Measurements from ENCODE around the gene OR2T34. TPM values are rescaled to one million over a fixed set of nuclear protein-coding genes. Genes with fewer than 3 reads are reported as not detected.
"Not testable (repeated sequence)": the region's sequence is repeated elsewhere in the genome, so short reads cannot be mapped to it uniquely, and the experiment has no call there.

OR2T34 gene, protein sequence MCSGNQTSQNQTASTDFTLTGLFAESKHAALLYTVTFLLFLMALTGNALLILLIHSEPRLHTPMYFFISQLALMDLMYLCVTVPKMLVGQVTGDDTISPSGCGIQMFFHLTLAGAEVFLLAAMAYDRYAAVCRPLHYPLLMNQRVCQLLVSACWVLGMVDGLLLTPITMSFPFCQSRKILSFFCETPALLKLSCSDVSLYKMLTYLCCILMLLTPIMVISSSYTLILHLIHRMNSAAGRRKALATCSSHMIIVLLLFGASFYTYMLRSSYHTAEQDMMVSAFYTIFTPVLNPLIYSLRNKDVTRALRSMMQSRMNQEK
- total RNA-seq, result not detected in 2 replicates

DNA sequence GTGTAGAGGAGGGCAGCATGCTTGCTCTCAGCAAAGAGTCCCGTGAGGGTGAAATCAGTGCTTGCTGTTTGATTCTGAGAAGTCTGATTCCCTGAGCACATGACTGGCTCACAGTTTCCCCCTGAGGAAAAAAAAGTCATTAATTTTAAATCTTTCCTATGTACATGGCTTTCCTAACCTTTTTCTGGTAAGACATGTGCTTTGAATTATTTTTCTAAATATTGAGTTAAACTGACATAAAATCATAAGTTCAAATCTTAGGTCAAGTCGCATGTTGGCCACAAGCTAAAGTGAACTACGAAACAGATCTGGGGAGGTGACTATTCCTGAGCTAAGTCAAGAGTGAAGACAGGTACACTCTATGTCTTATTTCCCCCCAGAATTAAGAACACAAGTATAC, at the start of gene OR2T34:
TSS of gene OR2T34 (minus strand) at position 101 of the 400 bp plus-strand sequence. CDS start at position 101, 0 bp downstream.
- intact Hi-C loops (cut with micrococcal nuclease); H3K4me1 Mint-ChIP-seq (ENCODE audit: low read depth); DNase-seq (ENCODE audit: low spot score); H3K27ac Mint-ChIP-seq; H3K36me3 Mint-ChIP-seq (ENCODE audit: low read depth); H3K27me3 Mint-ChIP-seq (ENCODE audit: low read depth); H3K4me3 Mint-ChIP-seq (ENCODE audit: low read depth); H3K9me3 Mint-ChIP-seq: not testable (repeated sequence)

DNA sequence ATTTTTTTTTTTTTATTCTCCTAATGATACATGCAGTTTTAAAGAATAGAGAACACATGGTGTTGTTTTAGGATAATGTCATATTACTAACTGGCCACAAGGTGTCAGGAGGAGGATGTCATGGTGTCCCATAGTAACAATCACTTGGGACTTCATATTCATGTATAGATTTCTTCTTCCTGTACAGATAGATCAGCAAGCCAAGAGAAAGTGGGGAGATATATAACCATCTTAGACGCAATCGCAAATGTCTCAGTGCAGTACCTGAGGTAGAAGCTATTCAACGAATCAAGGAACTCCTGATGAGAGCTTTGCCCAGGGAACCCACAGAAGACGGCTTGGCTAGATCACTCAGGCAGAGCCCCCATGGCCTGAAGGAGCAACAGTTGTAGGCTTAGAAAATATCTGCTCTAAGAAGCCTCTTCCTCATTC, 48.0 kb upstream of the OR2T34 start:
- DNase-seq (ENCODE audit: low spot score), result no peak
- intact Hi-C loops (cut with micrococcal nuclease), result loop anchor here (1.0 to 5.0 kb wide), 2 partner anchors 65 to 185 kb away; no protein-coding TSS in a partner anchor
- peaks cover 9% of the 10 kb centered on the region for H3K4me1 Mint-ChIP-seq (ENCODE audit: low read depth)
- H3K27me3 Mint-ChIP-seq (ENCODE audit: low read depth), result no peaks in the 10 kb centered on the region
- no peak overlapping the region for H3K27ac Mint-ChIP-seq
- no peak overlapping the region for H3K4me3 Mint-ChIP-seq (ENCODE audit: low read depth)
- H3K9me3 Mint-ChIP-seq, result no peaks in the 10 kb centered on the region
- no peaks in the 10 kb centered on the region for H3K36me3 Mint-ChIP-seq (ENCODE audit: low read depth)

DNA sequence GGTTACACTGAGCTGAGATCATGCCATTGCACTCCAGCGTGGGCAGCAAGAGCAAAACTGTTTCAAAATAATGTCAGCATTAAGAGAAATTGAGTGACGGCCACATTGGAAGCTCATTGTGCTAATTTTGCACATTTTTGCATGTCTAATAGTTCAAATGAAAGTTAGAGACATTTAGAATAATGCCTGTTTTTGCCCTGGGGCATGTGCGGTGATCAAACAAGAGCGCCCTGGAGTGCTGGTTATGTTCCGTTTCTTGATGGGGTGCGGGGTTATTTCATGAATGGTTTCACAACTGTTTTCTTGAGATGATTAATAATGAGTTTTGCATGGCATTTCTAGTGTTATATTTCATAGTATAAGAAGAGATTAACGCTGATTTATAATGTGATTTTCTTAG, 47.2 kb upstream of the OR2T34 start:
- Mint-ChIP-seq H3K4me1 (ENCODE audit: low read depth) (peaks cover 9% of the 10 kb centered on the region), H3K27ac (no peak overlapping the region), H3K4me3 (ENCODE audit: low read depth) (no peak overlapping the region), H3K27me3 (ENCODE audit: low read depth) (no peaks in the 10 kb centered on the region), H3K36me3 (ENCODE audit: low read depth) (no peaks in the 10 kb centered on the region), H3K9me3 (no peaks in the 10 kb centered on the region)
- no peak for DNase-seq (ENCODE audit: low spot score)
- intact Hi-C loops (cut with micrococcal nuclease), result loop anchor here (1.0 to 5.0 kb wide), 2 partner anchors 66 to 186 kb away; no protein-coding TSS in a partner anchor

DNA sequence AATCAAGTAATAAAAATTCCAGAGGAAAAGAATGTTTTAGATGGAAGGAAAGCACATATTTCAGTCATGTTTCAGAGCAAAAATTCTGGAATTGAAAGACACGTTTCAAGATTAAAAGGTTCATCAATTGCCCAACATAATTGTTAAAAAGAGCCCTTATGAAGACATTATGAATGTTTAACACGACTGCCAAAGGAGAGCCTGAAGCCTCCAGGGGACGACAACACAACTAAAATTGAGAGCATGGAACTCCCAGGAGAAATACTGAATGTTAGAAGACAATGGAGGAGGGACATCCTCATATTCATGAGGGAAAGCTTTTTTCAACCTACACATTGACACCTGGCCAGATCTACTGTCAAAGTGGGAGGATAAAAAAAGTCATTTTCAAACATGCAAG, 44.3 kb upstream of the OR2T34 start:
- intact Hi-C loops (cut with micrococcal nuclease), result no loop called here
- Mint-ChIP-seq H3K4me3 (ENCODE audit: low read depth) (no peak overlapping the region), H3K27ac (peak overlapping the region; percentile 26), H3K27me3 (ENCODE audit: low read depth) (no peaks in the 10 kb centered on the region), H3K36me3 (ENCODE audit: low read depth) (no peaks in the 10 kb centered on the region), H3K9me3 (no peaks in the 10 kb centered on the region), H3K4me1 (ENCODE audit: low read depth) (peaks cover 24% of the 10 kb centered on the region)
- no peak for DNase-seq (ENCODE audit: low spot score)

DNA sequence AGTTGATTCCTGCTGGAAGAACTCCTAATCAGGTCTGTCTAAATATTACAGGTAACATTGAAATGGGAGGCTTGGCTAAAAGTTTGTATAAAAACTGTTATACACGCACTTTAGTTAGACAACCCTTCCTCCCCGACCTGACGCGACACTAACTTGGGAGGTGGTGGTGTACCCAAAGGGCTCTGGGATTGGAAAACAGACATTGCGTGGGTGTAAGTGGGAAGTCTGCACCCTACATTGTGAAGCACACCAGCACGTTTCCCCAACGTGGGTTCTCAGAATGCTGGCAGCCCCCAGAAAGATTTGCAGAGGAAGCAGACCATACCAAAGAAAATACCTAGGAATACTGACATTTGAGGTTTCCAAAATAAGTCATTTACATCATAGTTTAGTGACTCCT, 43.6 kb upstream of the OR2T34 start:
- intact Hi-C loops (cut with micrococcal nuclease), result no loop called here
- Mint-ChIP-seq H3K36me3 (ENCODE audit: low read depth) (no peaks in the 10 kb centered on the region), H3K9me3 (no peaks in the 10 kb centered on the region), H3K4me1 (ENCODE audit: low read depth) (peaks cover 30% of the 10 kb centered on the region), H3K27me3 (ENCODE audit: low read depth) (no peaks in the 10 kb centered on the region), H3K27ac (no peak overlapping the region), H3K4me3 (ENCODE audit: low read depth) (no peak overlapping the region)
- no peak for DNase-seq (ENCODE audit: low spot score)

DNA sequence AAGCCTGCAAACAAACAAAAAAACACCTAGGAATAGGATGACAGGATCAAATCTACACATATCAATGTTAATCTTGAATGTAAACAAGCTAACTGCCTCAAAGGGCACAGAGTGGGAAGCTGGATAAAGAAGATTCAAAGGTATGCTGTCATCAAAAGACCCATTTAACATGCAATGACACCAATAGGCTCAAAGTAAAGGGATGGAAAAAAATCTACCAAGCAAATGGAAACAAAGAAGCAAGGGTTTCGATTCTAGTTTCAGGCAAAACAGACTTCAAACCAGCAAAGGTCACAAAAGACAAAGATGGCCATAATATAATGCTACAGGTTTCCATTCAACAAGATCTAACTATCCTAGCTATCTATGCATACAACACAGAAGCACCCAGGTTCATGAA, 39.2 kb upstream of the OR2T34 start:
- no peak for DNase-seq (ENCODE audit: low spot score)
- H3K4me1 Mint-ChIP-seq (ENCODE audit: low read depth), result peaks cover 36% of the 10 kb centered on the region
- no peaks in the 10 kb centered on the region for H3K9me3 Mint-ChIP-seq
- H3K4me3 Mint-ChIP-seq (ENCODE audit: low read depth), result no peak overlapping the region
- H3K36me3 Mint-ChIP-seq (ENCODE audit: low read depth), result no peaks in the 10 kb centered on the region
- intact Hi-C loops (cut with micrococcal nuclease), result loop anchor here (1.0 kb wide), 2 partner anchors 209 to 215 kb away; no protein-coding TSS in a partner anchor
- H3K27me3 Mint-ChIP-seq (ENCODE audit: low read depth), result no peaks in the 10 kb centered on the region
- peak overlapping the region; percentile 82 for H3K27ac Mint-ChIP-seq

DNA sequence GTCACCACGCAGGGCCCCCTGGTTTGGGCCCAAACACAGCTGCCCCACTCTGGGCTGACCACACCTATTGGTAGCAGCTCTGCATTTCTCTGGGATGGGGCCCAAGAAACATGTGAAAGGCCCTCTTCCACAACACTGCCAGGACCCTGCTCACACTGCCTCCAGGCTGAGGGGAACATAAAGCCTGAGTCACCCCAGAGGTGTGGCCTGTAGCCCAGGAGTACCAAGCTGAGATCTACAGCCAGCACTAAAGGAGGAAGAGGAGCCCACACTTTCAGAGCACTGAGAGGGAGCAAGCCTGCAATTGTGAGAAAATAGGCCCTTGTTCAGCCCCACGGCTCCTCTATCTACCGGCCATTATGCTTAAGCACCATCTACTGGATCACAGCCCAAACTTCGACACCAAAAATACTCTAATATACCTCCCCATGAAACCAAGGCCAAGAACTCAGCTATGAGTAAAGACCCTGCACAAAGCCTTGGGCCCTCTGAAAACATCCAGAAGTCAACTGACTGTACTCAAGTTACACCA, 37.4 kb upstream of the OR2T34 start:
- no peak overlapping the region for H3K4me3 Mint-ChIP-seq (ENCODE audit: low read depth)
- DNase-seq (ENCODE audit: low spot score), result no peak
- H3K27ac Mint-ChIP-seq, result peak overlapping the region; percentile 48
- H3K27me3 Mint-ChIP-seq (ENCODE audit: low read depth), result no peaks in the 10 kb centered on the region
- no peaks in the 10 kb centered on the region for H3K9me3 Mint-ChIP-seq
- intact Hi-C loops (cut with micrococcal nuclease), result no loop called here
- H3K36me3 Mint-ChIP-seq (ENCODE audit: low read depth), result no peaks in the 10 kb centered on the region
- H3K4me1 Mint-ChIP-seq (ENCODE audit: low read depth), result peaks cover 31% of the 10 kb centered on the region

DNA sequence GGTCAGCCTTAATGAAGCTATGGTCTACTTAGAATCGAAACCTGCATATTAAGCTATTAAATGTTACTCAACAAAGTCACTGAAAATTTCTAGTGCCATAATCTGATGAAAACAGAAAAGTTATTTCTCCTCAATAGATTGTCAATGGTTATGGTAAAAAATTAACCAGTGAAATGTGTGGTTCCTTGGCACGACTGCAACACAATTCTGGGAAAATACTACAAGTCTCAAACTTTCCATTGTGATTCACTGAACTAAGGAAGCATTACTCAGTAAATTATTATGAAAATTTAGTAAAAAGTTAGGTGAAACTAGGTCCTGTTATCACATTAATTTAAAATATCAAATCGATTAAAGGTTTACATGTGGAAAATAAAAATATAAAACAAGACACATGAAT, 35.7 kb upstream of the OR2T34 start:
- H3K4me3 Mint-ChIP-seq (ENCODE audit: low read depth), result no peak overlapping the region
- H3K9me3 Mint-ChIP-seq, result no peaks in the 10 kb centered on the region
- DNase-seq (ENCODE audit: low spot score), result no peak
- peak overlapping the region; percentile 42 for H3K27ac Mint-ChIP-seq
- no peaks in the 10 kb centered on the region for H3K36me3 Mint-ChIP-seq (ENCODE audit: low read depth)
- H3K4me1 Mint-ChIP-seq (ENCODE audit: low read depth), result peaks cover 26% of the 10 kb centered on the region
- intact Hi-C loops (cut with micrococcal nuclease), result no loop called here
- no peaks in the 10 kb centered on the region for H3K27me3 Mint-ChIP-seq (ENCODE audit: low read depth)

DNA sequence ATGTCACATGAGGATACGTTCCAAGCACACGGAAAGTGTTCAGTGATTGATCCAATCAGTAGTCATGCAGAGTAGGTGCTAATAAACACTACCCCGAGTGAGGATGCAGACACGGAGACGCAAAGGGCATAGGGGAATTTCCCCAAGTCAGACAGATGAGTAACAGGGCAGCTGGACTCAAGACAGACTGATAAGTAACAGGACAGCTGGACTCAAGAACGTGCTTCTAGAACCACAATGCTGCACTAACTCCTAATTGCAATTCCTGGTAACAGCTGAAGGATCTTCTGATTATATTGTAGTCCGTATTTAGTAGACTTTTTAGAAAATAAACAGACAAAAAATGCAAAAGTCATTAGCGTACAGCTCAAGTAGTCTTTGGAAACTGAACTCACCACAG, 24.8 kb upstream of the OR2T34 start:
- Mint-ChIP-seq H3K4me3 (ENCODE audit: low read depth) (no peak overlapping the region), H3K4me1 (ENCODE audit: low read depth) (peaks cover 9% of the 10 kb centered on the region), H3K36me3 (ENCODE audit: low read depth) (no peaks in the 10 kb centered on the region), H3K27me3 (ENCODE audit: low read depth) (no peaks in the 10 kb centered on the region), H3K27ac (no peak overlapping the region), H3K9me3 (no peaks in the 10 kb centered on the region)
- no peak for DNase-seq (ENCODE audit: low spot score)
- intact Hi-C loops (cut with micrococcal nuclease), result no loop called here

DNA sequence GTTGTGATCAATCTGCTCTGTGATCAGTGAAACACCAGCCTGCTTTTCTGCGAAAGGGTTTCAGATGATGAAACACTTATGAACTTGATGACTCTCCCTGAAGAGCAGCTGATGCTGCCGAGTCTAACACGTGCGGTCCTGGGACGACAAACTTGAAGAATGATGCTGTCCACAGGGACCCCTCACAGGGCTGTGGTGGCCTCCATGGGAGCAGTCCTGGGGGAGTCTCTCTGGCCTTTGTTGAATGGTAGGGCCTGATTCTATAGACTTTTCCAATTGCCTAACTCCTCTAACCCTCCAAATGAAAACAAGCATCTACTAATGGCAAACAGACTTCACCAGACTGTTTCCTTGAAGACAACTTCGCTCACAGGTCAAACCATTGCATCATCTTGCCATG, 23.0 kb upstream of the OR2T34 start, which contains the start of gene OR2T10:
TSS of gene OR2T10 (minus strand) at position 112 of the 400 bp plus-strand sequence. CDS start 3,932 bp downstream, outside the sequence.
- no peak for DNase-seq (ENCODE audit: low spot score)
- intact Hi-C loops (cut with micrococcal nuclease), result no loop called here
- no peak within 1 kb of the TSS for H3K27ac Mint-ChIP-seq
- H3K4me1 Mint-ChIP-seq (ENCODE audit: low read depth), result peaks cover 9% of the 10 kb centered on the region
- no peaks in the 10 kb centered on the region for H3K9me3 Mint-ChIP-seq
- no peaks in the 10 kb centered on the region for H3K36me3 Mint-ChIP-seq (ENCODE audit: low read depth)
- H3K4me3 Mint-ChIP-seq (ENCODE audit: low read depth), result no peak within 1 kb of the TSS
- H3K27me3 Mint-ChIP-seq (ENCODE audit: low read depth), result no peaks in the 10 kb centered on the region

DNA sequence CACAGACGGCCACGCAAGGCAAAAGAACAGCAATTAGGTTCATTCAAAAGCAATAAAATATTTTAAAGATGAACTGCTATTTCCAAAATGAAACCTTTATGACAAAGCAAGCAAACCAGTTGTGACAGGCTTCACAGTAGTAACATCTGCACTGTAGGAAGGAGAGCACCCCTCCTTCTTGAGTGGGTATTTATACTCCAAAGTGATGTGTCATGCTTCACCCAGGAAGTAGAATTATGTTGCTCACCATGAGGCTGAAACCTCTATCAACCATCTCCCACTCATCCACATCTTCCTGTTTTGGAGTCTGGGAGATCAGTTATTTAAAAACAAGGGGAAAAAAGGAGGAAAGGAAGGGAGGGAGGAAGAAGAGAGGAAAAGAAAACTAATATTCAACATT, 22.1 kb upstream of the OR2T34 start:
- H3K27ac Mint-ChIP-seq, result peak overlapping the region; percentile 12

DNA sequence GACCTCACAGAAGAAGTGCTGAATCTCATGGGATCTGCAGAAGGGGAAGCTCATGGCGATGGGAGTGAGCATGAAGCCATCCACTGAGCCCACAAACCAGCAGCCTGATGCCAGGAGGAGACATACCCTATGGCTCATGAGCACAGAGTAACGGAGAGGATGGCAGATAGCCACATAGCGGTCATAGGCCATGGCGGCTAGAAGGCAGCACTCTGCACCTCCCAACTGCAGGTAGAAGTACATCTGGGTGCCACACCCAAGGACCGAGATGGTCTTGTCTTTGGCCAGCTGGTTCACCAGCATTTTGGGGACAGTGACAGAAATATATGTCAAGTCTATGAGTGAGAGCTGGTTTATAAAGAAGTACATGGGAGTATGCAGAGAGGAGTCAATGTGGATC, 18.7 kb upstream of the OR2T34 start:
- Mint-ChIP-seq H3K9me3 (no peaks in the 10 kb centered on the region), H3K4me3 (ENCODE audit: low read depth) (no peak overlapping the region), H3K27me3 (ENCODE audit: low read depth) (no peaks in the 10 kb centered on the region), H3K36me3 (ENCODE audit: low read depth) (no peaks in the 10 kb centered on the region), H3K4me1 (ENCODE audit: low read depth) (peaks cover 9% of the 10 kb centered on the region), H3K27ac (no peak overlapping the region)
- intact Hi-C loops (cut with micrococcal nuclease), result no loop called here
- DNase-seq (ENCODE audit: low spot score), result no peak

More for the DNA sequence above, 22.1 kb upstream of the OR2T34 start:
- no peaks in the 10 kb centered on the region for H3K27me3 Mint-ChIP-seq (ENCODE audit: low read depth)
- no peaks in the 10 kb centered on the region for H3K9me3 Mint-ChIP-seq
- H3K36me3 Mint-ChIP-seq (ENCODE audit: low read depth), result no peaks in the 10 kb centered on the region
- DNase-seq (ENCODE audit: low spot score), result no peak
- intact Hi-C loops (cut with micrococcal nuclease), result no loop called here
- no peak overlapping the region for H3K4me3 Mint-ChIP-seq (ENCODE audit: low read depth)
- H3K4me1 Mint-ChIP-seq (ENCODE audit: low read depth), result peaks cover 9% of the 10 kb centered on the region

DNA sequence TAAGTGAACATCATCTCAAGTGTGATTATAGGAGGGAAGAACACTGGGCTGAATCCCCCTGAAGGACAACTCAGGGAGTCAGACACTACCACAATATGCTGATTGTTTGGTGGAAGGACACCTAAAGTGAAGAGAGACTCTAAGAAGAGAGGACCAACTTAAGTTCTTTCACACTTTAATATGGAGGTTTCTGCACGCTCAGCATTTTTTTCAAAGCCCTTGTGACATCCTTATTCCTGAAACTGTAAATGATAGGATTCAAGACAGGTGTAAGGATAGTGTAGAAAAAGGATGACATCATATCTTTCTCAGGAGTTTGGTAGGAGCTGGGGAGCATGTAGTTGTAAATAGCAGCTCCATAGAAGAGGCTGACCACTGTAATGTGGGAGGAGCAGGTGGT, 18.1 kb upstream of the OR2T34 start:
- intact Hi-C loops (cut with micrococcal nuclease), result no loop called here
- H3K27me3 Mint-ChIP-seq (ENCODE audit: low read depth), result no peaks in the 10 kb centered on the region
- no peaks in the 10 kb centered on the region for H3K36me3 Mint-ChIP-seq (ENCODE audit: low read depth)
- H3K27ac Mint-ChIP-seq, result no peak overlapping the region
- H3K4me3 Mint-ChIP-seq (ENCODE audit: low read depth), result no peak overlapping the region
- DNase-seq (ENCODE audit: low spot score), result no peak
- peaks cover 9% of the 10 kb centered on the region for H3K4me1 Mint-ChIP-seq (ENCODE audit: low read depth)
- H3K9me3 Mint-ChIP-seq, result no peaks in the 10 kb centered on the region

All from activated T-helper 2 cell treated with anti-CD3 and anti-CD28 coated beads, Interferon-gamma antibody, Interleukin-2, Interleukin-4, amounts not matched to agents 10 μg/mL and 5 μg/mL and 100 μg/mL, durations not matched to agents 14 hours and 24 hours and 36 hours (primary cell).